Choroid plexus epithelial cell (primary cell): ENCODE data around the gene OTUD5.

ENCODE experiments used
- DNase-seq: peaks from one replicate; pipeline ENCODE4 v3.0.0-alpha.2; 2010; ENCODE audit warnings: low read depth
- H3K4me3 ChIP-seq: 2 replicates; pipeline ENCODE4 v1.5.1; 2011; ENCODE audit warnings: low read depth, mild to moderate bottlenecking, control low read depth, low read length, moderate library complexity
- CTCF ChIP-seq: conservative IDR thresholded peaks from 2 replicates; pipeline ENCODE4 v1.5.1; 2011; ENCODE audit warnings: low read depth, mild to moderate bottlenecking, control low read depth, inconsistent platforms, low read length, moderate library complexity

Gene OTUD5

GRCh38 chrX:48948589-48948988, 8.8 kb downstream of the OTUD5 start:
- H3K4me3 ChIP-seq, result no peak overlapping the region
- TF ChIP-seq CTCF, result no peak
- DNase-seq, result no peak

- DNase-seq, result peak; percentile 66
- TF ChIP-seq CTCF, result peak; percentile 84
Observed at GRCh38 chrX:48945517-48946348, 11.7 kb downstream of the OTUD5 start.

GRCh38 chrX:48942895-48943294, 14.5 kb downstream of the OTUD5 start:
- no peak overlapping the region for H3K4me3 ChIP-seq
- no peak for DNase-seq
- no peak for TF ChIP-seq CTCF

More at GRCh38 chrX:48945517-48946348, 11.7 kb downstream of the OTUD5 start:
- H3K4me3 ChIP-seq, result no peak overlapping the region

- DNase-seq, result no peak
- H3K4me3 ChIP-seq, result no peak overlapping the region
- TF ChIP-seq CTCF, result no peak
Observed at GRCh38 chrX:48940404-48940955, 16.9 kb downstream of the OTUD5 start.

GRCh38 chrX:48939524-48940228, 17.7 kb downstream of the OTUD5 start:
- no peak for TF ChIP-seq CTCF
- H3K4me3 ChIP-seq, result no peak overlapping the region
- no peak for DNase-seq

GRCh38 chrX:48938721-48939425, 18.5 kb downstream of the OTUD5 start:
- TF ChIP-seq CTCF, result no peak
- H3K4me3 ChIP-seq, result no peak overlapping the region
- no peak for DNase-seq
